ENCODE measurements around the gene CDC42SE2. TPM values are rescaled to one million over a fixed set of nuclear protein-coding genes. Genes with fewer than 3 reads are reported as not detected.

Gene CDC42SE2
- total and polyA plus RNA-seq, 2 of the 4 experiments (the other 2 are of a cell fraction), result 12.5 to 19.4 TPM

- no peak overlapping the region for H3K14ac ChIP-seq (replicated peaks; ENCODE audit: low read depth, low read length)
- intact Hi-C loops (cut with micrococcal nuclease) (loop anchor here (5.0 kb wide), 1 partner anchor 228 kb away; no protein-coding TSS in a partner anchor), dilution Hi-C loops (cut with HindIII; ENCODE audit: low sequenced_read_pairs, unreplicated experiment) (no loop called here), in situ Hi-C loops (cut with MboI; ENCODE audit: low sequenced_read_pairs) (loop anchor here (10.0 kb wide), 1 partner anchor 225 kb away; the partner anchor contains the start of gene HINT1)
- DNase-seq, result no peak
- H3K9me3 ChIP-seq (ENCODE audit: control insufficient read depth, insufficient read depth, low read length), result no peaks in the 10 kb centered on the region
- H3K9me1 ChIP-seq (ENCODE audit: insufficient read depth, low read length), result no peaks in the 10 kb centered on the region
- H2AK9ac ChIP-seq (replicated peaks; ENCODE audit: low read depth, low read length, poor library complexity), result no peak overlapping the region
- H2BK120ac ChIP-seq (ENCODE audit: low read depth, low read length), result no peak overlapping the region
- no CpG with 5 or more reads among the region's 1 CpG for WGBS, 2 experiments (ENCODE audit: extremely low coverage in 2 of 2, insufficient read length in 1 of 2)
- ChIA-PET POLR2A (ENCODE audit: unreplicated experiment) (no interaction called here), CTCF (no interaction called here)
- no peak overlapping the region for H3K18ac ChIP-seq (ENCODE audit: low read depth, low read length)
- no peak overlapping the region for H2AK5ac ChIP-seq (ENCODE audit: low read depth, low read length)
- no peak overlapping the region for H2BK20ac ChIP-seq (ENCODE audit: low read depth, low read length)
- no peak overlapping the region for H4K91ac ChIP-seq (ENCODE audit: insufficient read depth, low read depth, low read length)
- H2AFZ ChIP-seq (replicated peaks; ENCODE audit: low read length, poor library complexity), result no peak overlapping the region
- no peak overlapping the region for H3K56ac ChIP-seq (ENCODE audit: extremely low read depth, insufficient read depth, low read length)
- H3K4me3 ChIP-seq (ENCODE audit: insufficient read depth, low read depth, low read length), result no peak overlapping the region
- no peak overlapping the region for H2BK5ac ChIP-seq (ENCODE audit: low read depth, low read length, poor library complexity, severe bottlenecking)
- H3K27ac ChIP-seq (ENCODE audit: insufficient read depth, low read length), result no peak overlapping the region
- no peak overlapping the region for H3K9ac ChIP-seq (ENCODE audit: low read depth, low read length)
- peaks cover 3% of the 10 kb centered on the region; the same call in 1 of the 2 replicates for H3K4me1 ChIP-seq (ENCODE audit: control insufficient read depth, insufficient read depth, low read length)
- H3K4me2 ChIP-seq (ENCODE audit: low read depth, low read length), result no peak overlapping the region
- H3K23ac ChIP-seq (ENCODE audit: low read depth, low read length), result no peak overlapping the region
- H3K36me3 ChIP-seq (ENCODE audit: control insufficient read depth, insufficient read depth, low read length), result peaks cover 18% of the 10 kb centered on the region
- no peak for ATAC-seq (ENCODE audit: low read depth)
- H4K20me1 ChIP-seq (ENCODE audit: insufficient read depth, low read length), result no peaks in the 10 kb centered on the region
- no peak for TF ChIP-seq NFE2L2 (IDR thresholded peaks at IDR 0.05; ENCODE audit: low read depth, low read length)
- no peak for TF ChIP-seq USF2 (IDR thresholded peaks at IDR 0.05; ENCODE audit: low read depth, low read length)
- TF ChIP-seq MAZ (IDR thresholded peaks at IDR 0.05; ENCODE audit: borderline replicate concordance, low read depth, low read length), result no peak
- no peak for TF ChIP-seq POLR2A (IDR thresholded peaks at IDR 0.05; ENCODE audit: low read depth, low read length)
- no peak for TF ChIP-seq RFX5 (IDR thresholded peaks at IDR 0.05; ENCODE audit: low read depth, low read length)
- TF ChIP-seq CEBPB (IDR thresholded peaks at IDR 0.05; ENCODE audit: low read depth, low read length), result no peak
- no TSS peak for BruUV-seq (replicated peaks)
- H4K5ac ChIP-seq (ENCODE audit: low read depth, low read length), result no peak overlapping the region
- H4K8ac ChIP-seq (ENCODE audit: low read depth in 2 of 2, low read length in 2 of 2), result no peak overlapping the region
- H3K4ac ChIP-seq (ENCODE audit: low read depth, low read length), result no peak overlapping the region
- H3K79me1 ChIP-seq (ENCODE audit: low read depth in 1 of 2, low read length in 2 of 2), result peaks cover 12 to 15% of the 10 kb centered on the region in 2 experiments; a peak in 3 of 4 replicates
- no peak overlapping the region for H2BK15ac ChIP-seq (ENCODE audit: low read depth, low read length)
- H3K27me3 ChIP-seq (ENCODE audit: control insufficient read depth, insufficient read depth, low read length), result no peaks in the 10 kb centered on the region
These were observed 126.0 kb downstream of the CDC42SE2 start for GRCh38 chr5:131389869-131390265.
